Keratinocyte (primary cell): Measurements from ENCODE around the gene INCA1. TPM values are rescaled to one million over a fixed set of nuclear protein-coding genes. Genes with fewer than 3 reads are reported as not detected.

Experiments
- DNase-seq: peaks from one replicate; pipeline ENCODE4 v3.0.0-alpha.2; 2011; ENCODE audit warnings: low read depth, missing footprints, low spot score
- FAIRE-seq: peaks from 2 replicates; lab custom pipeline; 2011; peaks lifted over from hg19 to GRCh38; lab: Jason Lieb, UNC
- H2AFZ ChIP-seq: 2 replicates; pipeline ENCODE4 v1.6.0; 2012; ENCODE audit warnings: low read length, control low read depth, inconsistent platforms; ENCODE audit not compliant: control insufficient read depth
- H3K27ac ChIP-seq: 2 replicates; pipeline ENCODE4 v1.5.1; 2011; ENCODE audit warnings: low read length; ENCODE audit not compliant: control insufficient read depth, insufficient read depth
- H3K27me3 ChIP-seq: 3 replicates; pipeline ENCODE4 v1.6.0; 2011; ENCODE audit warnings: low read length; ENCODE audit not compliant: control insufficient read depth, insufficient read depth; ENCODE audit errors: extremely low read depth
- H3K36me3 ChIP-seq, 2 experiments: 2 replicates in 1 of 2; 3 replicates in 1 of 2; pipeline ENCODE4 v1.5.1; 2011; ENCODE audit warnings: low read length in 2 of 2, mild to moderate bottlenecking in 1 of 2; ENCODE audit not compliant: control insufficient read depth in 2 of 2, insufficient read depth in 2 of 2; ENCODE audit errors: extremely low read depth in 1 of 2
- H3K4me1 ChIP-seq: 3 replicates; pipeline ENCODE4 v1.5.1; 2011; ENCODE audit warnings: low read length; ENCODE audit not compliant: control insufficient read depth, insufficient read depth; ENCODE audit errors: extremely low read depth
- H3K4me2 ChIP-seq: 3 replicates; pipeline ENCODE4 v1.6.0; 2011; ENCODE audit warnings: low read depth, low read length; ENCODE audit not compliant: control insufficient read depth, insufficient read depth; ENCODE audit errors: extremely low read depth
- H3K4me3 ChIP-seq, 3 experiments: fragments of 200-600 bp in 1 of 3; sonication (generic) in 1 of 3; 2 replicates in 2 of 3; 3 replicates in 1 of 3; pipeline ENCODE4 v1.5.1; 2011 to 2016; ENCODE audit warnings: low read length in 3 of 3, mild to moderate bottlenecking in 3 of 3, control low read depth in 2 of 3, inconsistent platforms in 1 of 3, low read depth in 1 of 3, mixed read lengths in 1 of 3, mixed run types in 1 of 3, moderate library complexity in 1 of 3; ENCODE audit not compliant: control insufficient read depth in 2 of 3, insufficient read depth in 2 of 3; ENCODE audit errors: extremely low read depth in 1 of 3
- H3K79me2 ChIP-seq: 2 replicates; pipeline ENCODE4 v1.6.0; 2012; ENCODE audit warnings: low read length; ENCODE audit not compliant: control insufficient read depth, insufficient read depth
- H3K9ac ChIP-seq: 3 replicates; pipeline ENCODE4 v1.6.0; 2011; ENCODE audit warnings: low read length; ENCODE audit not compliant: control insufficient read depth, insufficient read depth; ENCODE audit errors: extremely low read depth
- H3K9me1 ChIP-seq: 3 replicates; pipeline ENCODE4 v1.6.0; 2011; ENCODE audit warnings: low read length; ENCODE audit not compliant: control insufficient read depth, insufficient read depth; ENCODE audit errors: extremely low read depth
- H3K9me3 ChIP-seq: 2 replicates; pipeline ENCODE4 v1.5.1; 2012; ENCODE audit warnings: low read depth, low read length; ENCODE audit not compliant: control insufficient read depth
- H4K20me1 ChIP-seq: 3 replicates; pipeline ENCODE4 v1.6.0; 2011; ENCODE audit warnings: low read length; ENCODE audit not compliant: control insufficient read depth, insufficient read depth; ENCODE audit errors: extremely low read depth
- CTCF ChIP-seq, 3 experiments: IDR thresholded peaks in 1 of 3; conservative IDR thresholded peaks in 1 of 3; optimal IDR thresholded peaks in 1 of 3; 2 replicates in 2 of 3; 3 replicates in 1 of 3; pipeline versions ENCODE3 to v1.5.1; 2011; ENCODE audit warnings: low read length in 3 of 3, mild to moderate bottlenecking in 3 of 3, moderate library complexity in 2 of 3, control low read depth in 1 of 3, inconsistent platforms in 1 of 3; ENCODE audit not compliant: insufficient read depth in 2 of 3; ENCODE audit errors: extremely low read depth in 1 of 3
- EZH2 ChIP-seq: IDR thresholded peaks from one replicate; pipeline ENCODE4 v1.6.1; 2012; ENCODE audit warnings: inconsistent platforms, mild to moderate bottlenecking, low read length, moderate library complexity
- dilution Hi-C: fragments of 300-500 bp; cut with MboI; formaldehyde crosslinking; loops from one replicate; pipeline ENCODE4 v1.7.0; 2020; ENCODE audit warnings: low sequenced_read_pairs; ENCODE audit not compliant: extremely low pct_ligation_motif_present
- polyA plus RNA-seq, 5 experiments: library from polyadenylated mRNA; depleted of rRNA in 3 of 5; stranded (reverse) in 3 of 5; stranded (forward) in 1 of 5; unstranded in 1 of 5; fragments of >200 nt; gene quantifications; 1 replicate in 1 of 5; 2 replicates in 3 of 5; 3 replicates in 1 of 5; pipeline versions ENCODE4 v1.2.1 to v1.2.3, GENCODE V29; 2011 to 2012; ENCODE audit warnings: missing spikeins in 2 of 5, low read depth in 1 of 5, low replicate concordance in 1 of 5

Gene INCA1
- polyA plus RNA-seq, 1 donor (not counting 4 experiments of a cell fraction or from before 2014, with no cell fraction given): 0.21 TPM

DNA sequence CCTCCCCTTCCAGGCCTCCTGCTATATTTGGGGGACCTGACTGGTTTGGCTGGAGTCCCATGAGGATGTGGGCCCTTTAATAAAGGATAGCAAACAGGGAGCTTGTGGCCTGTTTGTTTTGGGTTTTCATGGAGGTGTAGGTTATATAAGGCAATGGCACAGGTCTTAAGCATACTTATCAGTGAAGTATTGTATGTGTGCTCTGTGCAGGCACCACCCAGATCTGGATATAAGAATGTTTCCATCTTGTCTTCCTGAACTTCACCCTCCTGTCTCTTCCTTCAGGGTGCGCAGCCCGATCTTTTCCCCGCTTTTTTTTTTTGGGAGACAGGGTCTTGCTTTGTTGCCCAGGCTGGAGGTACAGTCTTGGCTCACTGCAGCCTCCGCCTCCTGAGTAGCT is 27.3 kb upstream of the INCA1 start:
- TF ChIP-seq CTCF (optimal IDR thresholded peaks at IDR 0.05 in 1 of 3, IDR thresholded peaks at IDR 0.05 in 1 of 3, conservative IDR thresholded peaks at IDR 0.05 in 1 of 3; ENCODE audit: extremely low read depth in 1 of 3, insufficient read depth in 2 of 3, low read length in 3 of 3) (no peak), EZH2 (no peak)
- H3K36me3 ChIP-seq: peaks cover 25 to 40% of the 10 kb centered on the region in 2 experiments
- DNase-seq (no peak), FAIRE-seq (no peak)
- H4K20me1 ChIP-seq: no peaks in the 10 kb centered on the region
- no peaks in the 10 kb centered on the region for H3K9me3 ChIP-seq
- H3K9me1 ChIP-seq: no peaks in the 10 kb centered on the region
- no peak overlapping the region for H3K4me2 ChIP-seq
- no peak overlapping the region for H3K27ac ChIP-seq
- H3K4me3 ChIP-seq: no peak overlapping the region
- dilution Hi-C loops: no loop called here
- H2AFZ ChIP-seq: no peak overlapping the region
- no peaks in the 10 kb centered on the region for H3K27me3 ChIP-seq
- no peaks in the 10 kb centered on the region for H3K79me2 ChIP-seq
- no peak overlapping the region for H3K9ac ChIP-seq
- peaks cover 4% of the 10 kb centered on the region for H3K4me1 ChIP-seq

- H3K4me1 ChIP-seq: peaks cover 4% of the 10 kb centered on the region
- H3K36me3 ChIP-seq: peaks cover 31 to 46% of the 10 kb centered on the region in 2 experiments
- TF ChIP-seq CTCF (optimal IDR thresholded peaks at IDR 0.05 in 1 of 3, IDR thresholded peaks at IDR 0.05 in 1 of 3, conservative IDR thresholded peaks at IDR 0.05 in 1 of 3; ENCODE audit: extremely low read depth in 1 of 3, insufficient read depth in 2 of 3, low read length in 3 of 3) (no peak), EZH2 (no peak)
- DNase-seq: no peak
- H3K9ac ChIP-seq: no peak overlapping the region
- H4K20me1 ChIP-seq: no peaks in the 10 kb centered on the region
- FAIRE-seq: no peak
- H3K4me2 ChIP-seq: no peak overlapping the region
- no peak overlapping the region for H3K4me3 ChIP-seq
- dilution Hi-C loops: no loop called here
- no peaks in the 10 kb centered on the region for H3K27me3 ChIP-seq
- H3K27ac ChIP-seq: no peak overlapping the region
- no peaks in the 10 kb centered on the region for H3K9me1 ChIP-seq
- no peaks in the 10 kb centered on the region for H3K79me2 ChIP-seq
- no peaks in the 10 kb centered on the region for H3K9me3 ChIP-seq
- no peak overlapping the region for H2AFZ ChIP-seq
Measured at GRCh38 chr17:5023588-5024147, 26.3 kb upstream of the INCA1 start.
